Nephron (organoid): ENCODE measurements around the gene PDSS1.

Experiments
- H3K27ac Mint-ChIP-seq, 3 experiments: 2 replicates each; pipeline ENCODE4 v1.8.0; 2020; ENCODE audit warnings: mixed read lengths in 3 of 3, mild to moderate bottlenecking in 2 of 3, moderate library complexity in 1 of 3
- H3K27me3 Mint-ChIP-seq: 2 replicates; pipeline ENCODE4 v1.8.0; 2021; ENCODE audit warnings: low read depth, mild to moderate bottlenecking, moderate library complexity, mixed read lengths
- H3K36me3 Mint-ChIP-seq: 2 replicates; pipeline ENCODE4 v1.8.0; 2020; ENCODE audit warnings: low read depth, mixed read lengths
- H3K4me1 Mint-ChIP-seq: 2 replicates; pipeline ENCODE4 v1.8.0; 2020; ENCODE audit warnings: mixed read lengths
- H3K4me3 Mint-ChIP-seq, 3 experiments: 2 replicates each; pipeline ENCODE4 v1.8.0; 2020; ENCODE audit warnings: mild to moderate bottlenecking in 3 of 3, mixed read lengths in 3 of 3, moderate library complexity in 2 of 3
- H3K9me3 Mint-ChIP-seq: 2 replicates; pipeline ENCODE4 v1.8.0; 2020; ENCODE audit warnings: mixed read lengths
- CTCF ChIP-seq, 3 experiments: fragments of 200-600 bp; sonication (generic); IDR thresholded peaks; one replicate each; pipeline ENCODE4 v1.5.0; 2021; ENCODE audit warnings: antibody characterized with exemption in 3 of 3; ENCODE audit not compliant: unreplicated experiment in 3 of 3

The PDSS1 gene

GRCh38 chr10:26738301-26738911, 40.9 kb downstream of the PDSS1 start:
- H3K27ac Mint-ChIP-seq, result no peak overlapping the region
- H3K9me3 Mint-ChIP-seq, result no peaks in the 10 kb centered on the region
- TF ChIP-seq CTCF (IDR thresholded peaks at IDR 0.05; ENCODE audit: unreplicated experiment in 3 of 3), result no peak
- H3K4me3 Mint-ChIP-seq, result no peak overlapping the region
- H3K36me3 Mint-ChIP-seq, result peaks cover 55% of the 10 kb centered on the region
- no peaks in the 10 kb centered on the region for H3K27me3 Mint-ChIP-seq
- no peaks in the 10 kb centered on the region for H3K4me1 Mint-ChIP-seq

GRCh38 chr10:26739071-26739631, 41.6 kb downstream of the PDSS1 start:
- Mint-ChIP-seq H3K27me3 (no peaks in the 10 kb centered on the region), H3K4me1 (no peaks in the 10 kb centered on the region), H3K36me3 (peaks cover 60% of the 10 kb centered on the region), H3K9me3 (no peaks in the 10 kb centered on the region), H3K27ac (no peak overlapping the region), H3K4me3 (no peak overlapping the region)
- no peak for TF ChIP-seq CTCF (IDR thresholded peaks at IDR 0.05; ENCODE audit: unreplicated experiment in 3 of 3)

GRCh38 chr10:26741368-26741767, 43.9 kb downstream of the PDSS1 start:
- Mint-ChIP-seq H3K4me3 (no peak overlapping the region), H3K27ac (no peak overlapping the region), H3K9me3 (no peaks in the 10 kb centered on the region), H3K36me3 (peaks cover 60% of the 10 kb centered on the region), H3K27me3 (no peaks in the 10 kb centered on the region), H3K4me1 (no peaks in the 10 kb centered on the region)
- TF ChIP-seq CTCF (IDR thresholded peaks at IDR 0.05; ENCODE audit: unreplicated experiment in 3 of 3), result no peak

GRCh38 chr10:26743091-26743490, 45.6 kb downstream of the PDSS1 start:
- peaks cover 67% of the 10 kb centered on the region for H3K36me3 Mint-ChIP-seq
- H3K9me3 Mint-ChIP-seq, result no peaks in the 10 kb centered on the region
- no peak overlapping the region for H3K27ac Mint-ChIP-seq
- H3K4me1 Mint-ChIP-seq, result no peaks in the 10 kb centered on the region
- no peak for TF ChIP-seq CTCF (IDR thresholded peaks at IDR 0.05; ENCODE audit: unreplicated experiment in 3 of 3)
- H3K4me3 Mint-ChIP-seq, result no peak overlapping the region
- H3K27me3 Mint-ChIP-seq, result no peaks in the 10 kb centered on the region

- Mint-ChIP-seq H3K4me3 (no peak overlapping the region), H3K27me3 (no peaks in the 10 kb centered on the region), H3K36me3 (peaks cover 63% of the 10 kb centered on the region), H3K4me1 (no peaks in the 10 kb centered on the region), H3K9me3 (no peaks in the 10 kb centered on the region), H3K27ac (no peak overlapping the region)
- no peak for TF ChIP-seq CTCF (IDR thresholded peaks at IDR 0.05; ENCODE audit: unreplicated experiment in 3 of 3)
Measured at GRCh38 chr10:26743841-26744240, 46.3 kb downstream of the PDSS1 start.

GRCh38 chr10:26746061-26746460, 48.6 kb downstream of the PDSS1 start:
- H3K27ac Mint-ChIP-seq, result no peak overlapping the region
- no peak for TF ChIP-seq CTCF (IDR thresholded peaks at IDR 0.05; ENCODE audit: unreplicated experiment in 3 of 3)
- no peaks in the 10 kb centered on the region for H3K9me3 Mint-ChIP-seq
- peaks cover 50% of the 10 kb centered on the region for H3K36me3 Mint-ChIP-seq
- H3K4me1 Mint-ChIP-seq, result no peaks in the 10 kb centered on the region
- no peaks in the 10 kb centered on the region for H3K27me3 Mint-ChIP-seq
- no peak overlapping the region for H3K4me3 Mint-ChIP-seq
